Mucosa of stomach (tissue), 1 donor: ENCODE data around the gene RGS6.

ENCODE experiments used
- H3K27me3 ChIP-seq: one replicate; pipeline ENCODE4 v1.7.0; 2013; ENCODE audit warnings: mild to moderate bottlenecking, low read length; ENCODE audit not compliant: control insufficient read depth, insufficient read depth
- H3K36me3 ChIP-seq: one replicate; pipeline ENCODE4 v1.7.0; 2013; ENCODE audit warnings: low read length; ENCODE audit not compliant: control insufficient read depth, insufficient read depth
- H3K4me1 ChIP-seq: one replicate; pipeline ENCODE4 v1.7.0; 2013; ENCODE audit warnings: mild to moderate bottlenecking, low read length; ENCODE audit not compliant: control insufficient read depth, insufficient read depth
- H3K4me3 ChIP-seq: one replicate; pipeline ENCODE4 v1.7.0; 2013; ENCODE audit warnings: low read length
- H3K9ac ChIP-seq: one replicate; pipeline ENCODE4 v1.7.0; 2013; ENCODE audit warnings: mild to moderate bottlenecking, low read length, moderate library complexity
- H3K9me3 ChIP-seq: one replicate; pipeline ENCODE4 v1.7.0; 2013; ENCODE audit warnings: mild to moderate bottlenecking, low read length, moderate library complexity; ENCODE audit not compliant: control insufficient read depth
- donor health status: Pancreatic carcinoma.

The RGS6 gene

GRCh38 chr14:72541546-72541945, 609.3 kb downstream of the RGS6 start:
- H3K4me3 ChIP-seq, result no peak overlapping the region
- no peaks in the 10 kb centered on the region for H3K36me3 ChIP-seq
- H3K4me1 ChIP-seq, result no peaks in the 10 kb centered on the region
- H3K9me3 ChIP-seq, result no peaks in the 10 kb centered on the region
- no peaks in the 10 kb centered on the region for H3K27me3 ChIP-seq
- H3K9ac ChIP-seq, result no peak overlapping the region

GRCh38 chr14:72543341-72543740, 611.1 kb downstream of the RGS6 start:
- Histone ChIP-seq H3K4me1 (no peaks in the 10 kb centered on the region), H3K9me3 (no peaks in the 10 kb centered on the region), H3K27me3 (no peaks in the 10 kb centered on the region), H3K36me3 (no peaks in the 10 kb centered on the region), H3K4me3 (no peak overlapping the region), H3K9ac (no peak overlapping the region)

GRCh38 chr14:72544615-72545387, 612.6 kb downstream of the RGS6 start:
- H3K36me3 ChIP-seq, result no peaks in the 10 kb centered on the region
- H3K9ac ChIP-seq, result no peak overlapping the region
- no peaks in the 10 kb centered on the region for H3K9me3 ChIP-seq
- H3K27me3 ChIP-seq, result no peaks in the 10 kb centered on the region
- H3K4me1 ChIP-seq, result no peaks in the 10 kb centered on the region
- H3K4me3 ChIP-seq, result no peak overlapping the region

GRCh38 chr14:72545411-72546311, 613.4 kb downstream of the RGS6 start:
- Histone ChIP-seq H3K4me3 (no peak overlapping the region), H3K9me3 (no peaks in the 10 kb centered on the region), H3K27me3 (no peaks in the 10 kb centered on the region), H3K36me3 (no peaks in the 10 kb centered on the region), H3K9ac (no peak overlapping the region), H3K4me1 (no peaks in the 10 kb centered on the region)

- Histone ChIP-seq H3K4me3 (no peak overlapping the region), H3K9ac (no peak overlapping the region), H3K9me3 (no peaks in the 10 kb centered on the region), H3K36me3 (no peaks in the 10 kb centered on the region), H3K4me1 (no peaks in the 10 kb centered on the region), H3K27me3 (no peaks in the 10 kb centered on the region)
Measured at GRCh38 chr14:72546344-72547016, 614.3 kb downstream of the RGS6 start.

- no peak overlapping the region for H3K9ac ChIP-seq
- no peak overlapping the region for H3K4me3 ChIP-seq
- no peaks in the 10 kb centered on the region for H3K4me1 ChIP-seq
- no peaks in the 10 kb centered on the region for H3K9me3 ChIP-seq
- H3K27me3 ChIP-seq, result peaks cover 3% of the 10 kb centered on the region
- H3K36me3 ChIP-seq, result no peaks in the 10 kb centered on the region
Measured at GRCh38 chr14:72547999-72548398, 615.8 kb downstream of the RGS6 start.

GRCh38 chr14:72549026-72549425, 616.8 kb downstream of the RGS6 start:
- peaks cover 3% of the 10 kb centered on the region for H3K27me3 ChIP-seq
- H3K4me3 ChIP-seq, result no peak overlapping the region
- H3K4me1 ChIP-seq, result no peaks in the 10 kb centered on the region
- no peaks in the 10 kb centered on the region for H3K9me3 ChIP-seq
- H3K9ac ChIP-seq, result no peak overlapping the region
- no peaks in the 10 kb centered on the region for H3K36me3 ChIP-seq

- Histone ChIP-seq H3K9ac (no peak overlapping the region), H3K9me3 (no peaks in the 10 kb centered on the region), H3K4me1 (no peaks in the 10 kb centered on the region), H3K4me3 (no peak overlapping the region), H3K27me3 (peaks cover 8% of the 10 kb centered on the region), H3K36me3 (no peaks in the 10 kb centered on the region)
Measured at GRCh38 chr14:72549854-72550253, 617.6 kb downstream of the RGS6 start.

GRCh38 chr14:72550513-72550912, 618.3 kb downstream of the RGS6 start:
- Histone ChIP-seq H3K9ac (no peak overlapping the region), H3K36me3 (no peaks in the 10 kb centered on the region), H3K4me1 (no peaks in the 10 kb centered on the region), H3K27me3 (peaks cover 9% of the 10 kb centered on the region), H3K9me3 (no peaks in the 10 kb centered on the region), H3K4me3 (no peak overlapping the region)

- no peaks in the 10 kb centered on the region for H3K4me1 ChIP-seq
- no peak overlapping the region for H3K9ac ChIP-seq
- H3K27me3 ChIP-seq, result peaks cover 9% of the 10 kb centered on the region
- no peak overlapping the region for H3K4me3 ChIP-seq
- H3K36me3 ChIP-seq, result no peaks in the 10 kb centered on the region
- H3K9me3 ChIP-seq, result no peaks in the 10 kb centered on the region
Measured at GRCh38 chr14:72552236-72552635, 620.0 kb downstream of the RGS6 start.

GRCh38 chr14:72553161-72553560, 620.9 kb downstream of the RGS6 start:
- Histone ChIP-seq H3K9ac (no peak overlapping the region), H3K4me1 (no peaks in the 10 kb centered on the region), H3K27me3 (peaks cover 9% of the 10 kb centered on the region), H3K9me3 (no peaks in the 10 kb centered on the region), H3K4me3 (no peak overlapping the region), H3K36me3 (no peaks in the 10 kb centered on the region)

GRCh38 chr14:72553656-72554055, 621.4 kb downstream of the RGS6 start:
- no peaks in the 10 kb centered on the region for H3K36me3 ChIP-seq
- H3K4me1 ChIP-seq, result no peaks in the 10 kb centered on the region
- no peaks in the 10 kb centered on the region for H3K9me3 ChIP-seq
- H3K4me3 ChIP-seq, result no peak overlapping the region
- H3K27me3 ChIP-seq, result peaks cover 9% of the 10 kb centered on the region
- H3K9ac ChIP-seq, result no peak overlapping the region
